Astrocyte (in vitro differentiated cells and primary cell): Measurements from ENCODE around the gene RGCC.

ENCODE experiments used
- EZH2 ChIP-seq: IDR thresholded peaks from 2 replicates; pipeline ENCODE4 v1.6.1; 2012; ENCODE audit warnings: mild to moderate bottlenecking, low read length, inconsistent platforms; ENCODE audit not compliant: insufficient read depth
- TF ChIP-seq, protein P1 (sequence below): IDR thresholded peaks from 2 replicates; pipeline ENCODE4 v1.5.1; 2011; ENCODE audit warnings: low read depth, mild to moderate bottlenecking, inconsistent platforms, low read length, moderate library complexity; ENCODE audit not compliant: insufficient read depth

DNA sequence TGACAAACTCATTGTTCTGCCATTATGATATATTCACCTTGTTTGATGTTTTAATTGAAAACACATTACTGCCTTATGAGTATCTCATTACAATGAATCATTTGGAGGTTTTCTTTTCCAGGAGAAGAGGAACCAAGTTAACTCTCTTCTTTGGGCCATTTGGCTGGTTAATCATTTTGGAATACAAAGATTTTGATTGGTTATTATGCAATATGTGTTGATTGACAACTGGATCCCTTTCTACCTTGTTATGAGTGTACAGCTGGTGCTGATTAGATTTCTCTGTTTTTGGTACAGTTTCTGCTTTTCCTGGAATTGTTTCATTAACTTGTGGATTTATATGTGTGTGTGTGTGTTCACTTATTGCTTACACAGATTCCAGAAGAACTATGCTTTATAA, 49.2 kb upstream of the RGCC start:
- no peak for TF ChIP-seq EZH2
- TF ChIP-seq, protein P1, sequence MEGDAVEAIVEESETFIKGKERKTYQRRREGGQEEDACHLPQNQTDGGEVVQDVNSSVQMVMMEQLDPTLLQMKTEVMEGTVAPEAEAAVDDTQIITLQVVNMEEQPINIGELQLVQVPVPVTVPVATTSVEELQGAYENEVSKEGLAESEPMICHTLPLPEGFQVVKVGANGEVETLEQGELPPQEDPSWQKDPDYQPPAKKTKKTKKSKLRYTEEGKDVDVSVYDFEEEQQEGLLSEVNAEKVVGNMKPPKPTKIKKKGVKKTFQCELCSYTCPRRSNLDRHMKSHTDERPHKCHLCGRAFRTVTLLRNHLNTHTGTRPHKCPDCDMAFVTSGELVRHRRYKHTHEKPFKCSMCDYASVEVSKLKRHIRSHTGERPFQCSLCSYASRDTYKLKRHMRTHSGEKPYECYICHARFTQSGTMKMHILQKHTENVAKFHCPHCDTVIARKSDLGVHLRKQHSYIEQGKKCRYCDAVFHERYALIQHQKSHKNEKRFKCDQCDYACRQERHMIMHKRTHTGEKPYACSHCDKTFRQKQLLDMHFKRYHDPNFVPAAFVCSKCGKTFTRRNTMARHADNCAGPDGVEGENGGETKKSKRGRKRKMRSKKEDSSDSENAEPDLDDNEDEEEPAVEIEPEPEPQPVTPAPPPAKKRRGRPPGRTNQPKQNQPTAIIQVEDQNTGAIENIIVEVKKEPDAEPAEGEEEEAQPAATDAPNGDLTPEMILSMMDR = no peak
